ENCODE data around the gene CREB5. TPM values are rescaled to one million over a fixed set of nuclear protein-coding genes. Genes with fewer than 3 reads are reported as not detected.
"Not testable (repeated sequence)": the region's sequence is repeated elsewhere in the genome, so short reads cannot be mapped to it uniquely, and the experiment has no call there.

Gene CREB5
- total RNA-seq, 1 donor from 2014 or later = 25.7 TPM

GRCh38 chr7:28605427-28606085 is 193.2 kb downstream of the CREB5 start:
- no peak for TF ChIP-seq CTCF (conservative IDR thresholded peaks at IDR 0.05; ENCODE audit: low read depth, low read length)
- no peak overlapping the region for H3K4me3 ChIP-seq (ENCODE audit: low read depth, low read length)
- no peak for DNase-seq (ENCODE audit: low read depth)

- H3K4me3 ChIP-seq (ENCODE audit: low read depth, low read length) = no peak overlapping the region
- no peak for TF ChIP-seq CTCF (conservative IDR thresholded peaks at IDR 0.05; ENCODE audit: low read depth, low read length)
- no peak for DNase-seq (ENCODE audit: low read depth)
These were observed 194.1 kb downstream of the CREB5 start for GRCh38 chr7:28606421-28606820.

DNA sequence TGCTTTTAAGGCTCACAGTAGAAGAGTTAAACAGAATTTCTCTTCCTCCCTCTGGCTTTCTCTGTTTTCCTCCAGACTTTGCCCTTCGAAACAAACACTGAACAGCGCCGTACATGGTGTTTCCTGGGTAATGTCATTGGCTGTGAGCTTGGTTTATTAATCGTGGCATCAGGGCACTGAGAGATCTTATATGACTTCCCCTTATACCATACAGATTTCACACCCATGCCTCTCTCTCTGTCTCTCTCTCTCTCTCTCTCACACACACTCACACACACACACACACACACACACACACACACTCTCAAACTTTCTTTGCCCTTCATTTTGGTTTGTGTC is 195.5 kb downstream of the CREB5 start:
- peak; percentile 24 for TF ChIP-seq CTCF (conservative IDR thresholded peaks at IDR 0.05; ENCODE audit: low read depth, low read length)
- no peak overlapping the region for H3K4me3 ChIP-seq (ENCODE audit: low read depth, low read length)
- DNase-seq (ENCODE audit: low read depth) = no peak

- TF ChIP-seq CTCF (conservative IDR thresholded peaks at IDR 0.05; ENCODE audit: low read depth, low read length) = no peak
- H3K4me3 ChIP-seq (ENCODE audit: low read depth, low read length) = peak overlapping the region; percentile 9
- no peak for DNase-seq (ENCODE audit: low read depth)
These were observed 195.9 kb downstream of the CREB5 start for GRCh38 chr7:28608237-28608656.

DNA sequence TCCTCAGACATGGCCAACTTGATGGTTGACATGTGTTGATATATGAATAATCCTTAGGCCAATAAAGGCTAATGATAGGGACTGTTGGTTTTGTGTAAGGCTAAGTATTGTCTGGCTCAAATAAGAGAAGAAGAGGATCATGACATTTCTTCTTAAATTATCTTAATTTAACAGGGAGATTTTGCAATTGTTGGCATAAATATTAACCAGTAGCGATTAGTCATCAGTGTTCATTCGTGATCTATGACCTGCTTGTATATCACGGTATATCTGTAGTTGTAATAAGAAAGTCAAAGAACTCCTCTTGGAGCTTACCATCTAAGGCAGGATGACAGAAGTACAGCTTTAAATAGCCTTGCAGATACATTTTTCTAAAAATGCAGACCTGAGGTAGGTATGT is 196.4 kb downstream of the CREB5 start:
- peak overlapping the region; percentile 24 for H3K4me3 ChIP-seq (ENCODE audit: low read depth, low read length)
- DNase-seq (ENCODE audit: low read depth) = peak; percentile 70
- no peak for TF ChIP-seq CTCF (conservative IDR thresholded peaks at IDR 0.05; ENCODE audit: low read depth, low read length)

- no peak for DNase-seq (ENCODE audit: low read depth)
- H3K4me3 ChIP-seq (ENCODE audit: low read depth, low read length) = no peak overlapping the region
- TF ChIP-seq CTCF (conservative IDR thresholded peaks at IDR 0.05; ENCODE audit: low read depth, low read length) = no peak
These were observed 197.3 kb downstream of the CREB5 start for GRCh38 chr7:28609608-28610007.

- DNase-seq (ENCODE audit: low read depth); H3K4me3 ChIP-seq (ENCODE audit: low read depth, low read length): not testable (repeated sequence)
These were observed 199.1 kb downstream of the CREB5 start for GRCh38 chr7:28611399-28611897.
